Hepatocyte (in vitro differentiated cells): ENCODE measurements around the gene TTC27.

Experiments used
- CTCF ChIP-seq: fragments of 200-600 bp; sonication (generic); IDR thresholded peaks from 2 replicates; pipeline ENCODE4 v1.5.1; 2016; ENCODE audit warnings: antibody characterized with exemption, mild to moderate bottlenecking; ENCODE audit not compliant: poor library complexity
- EZH2 ChIP-seq: fragments of 200-600 bp; sonication (generic); IDR thresholded peaks from 2 replicates; pipeline ENCODE4 v1.6.1; 2016; ENCODE audit warnings: antibody characterized with exemption, mild to moderate bottlenecking, borderline replicate concordance
- EZH2phosphoT487 ChIP-seq: fragments of 200-600 bp; sonication (generic); IDR thresholded peaks from one replicate; pipeline ENCODE4 v1.6.1; 2018; ENCODE audit warnings: antibody characterized with exemption, mild to moderate bottlenecking, low read depth, moderate library complexity; ENCODE audit not compliant: unreplicated experiment, severe bottlenecking

- TF ChIP-seq CTCF (no peak), EZH2 (no peak), EZH2phosphoT487 (no peak)
Measured at GRCh38 chr2:32812316-32812715, 184.5 kb downstream of the TTC27 start.
